ENCODE data around the gene UQCR11.

Gene UQCR11

DNA sequence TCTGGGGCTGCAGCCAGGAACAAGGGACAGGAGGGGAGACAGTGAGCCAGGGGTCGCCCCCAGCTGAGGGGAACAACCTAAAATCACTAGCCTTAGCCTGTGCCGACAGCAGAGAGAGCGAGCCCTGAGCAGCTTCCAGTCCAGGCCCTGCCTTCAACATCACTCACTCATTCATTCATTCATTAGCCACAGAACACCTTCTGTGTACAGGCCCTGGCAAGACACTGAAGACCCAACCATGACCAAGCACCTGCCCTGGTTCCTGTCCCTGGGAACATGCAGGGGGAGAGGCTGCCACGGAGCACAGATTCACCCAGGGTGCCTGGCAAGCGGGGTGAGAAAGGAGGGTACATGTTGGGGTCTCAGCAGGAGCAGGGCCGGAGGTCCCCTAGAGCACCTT is 42.0 kb downstream of the UQCR11 start:
- no peak for DNase-seq

DNA sequence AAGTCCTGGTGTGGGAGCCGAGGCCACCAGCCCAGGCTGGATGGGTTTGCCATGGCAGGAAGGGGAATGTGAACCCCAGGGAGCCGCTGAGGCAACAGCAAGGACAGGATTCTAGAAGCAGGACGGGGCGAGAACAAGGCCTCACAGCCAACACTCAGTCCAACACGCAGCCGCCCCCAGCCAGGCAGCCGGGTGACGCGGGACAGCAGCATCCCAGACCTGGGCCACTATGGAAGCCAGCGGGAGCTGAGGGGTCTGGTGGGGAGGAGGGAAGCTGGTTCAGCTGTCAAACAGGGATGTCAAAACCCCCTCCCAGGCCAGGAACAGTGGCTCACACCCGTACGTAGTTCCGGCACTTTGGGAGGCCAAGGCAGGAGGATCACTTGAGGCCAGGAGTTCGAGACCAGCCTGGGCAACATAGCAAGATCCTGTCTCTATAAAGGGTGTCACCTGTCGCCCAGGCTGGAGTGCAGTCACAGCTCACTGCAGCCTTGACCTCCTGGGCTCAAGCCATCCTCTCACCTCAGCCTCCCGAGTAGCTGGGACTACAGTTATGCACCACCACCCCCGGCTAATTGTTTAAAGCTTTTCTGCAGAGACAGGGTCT is 43.9 kb downstream of the UQCR11 start:
- DNase-seq, result no peak

DNA sequence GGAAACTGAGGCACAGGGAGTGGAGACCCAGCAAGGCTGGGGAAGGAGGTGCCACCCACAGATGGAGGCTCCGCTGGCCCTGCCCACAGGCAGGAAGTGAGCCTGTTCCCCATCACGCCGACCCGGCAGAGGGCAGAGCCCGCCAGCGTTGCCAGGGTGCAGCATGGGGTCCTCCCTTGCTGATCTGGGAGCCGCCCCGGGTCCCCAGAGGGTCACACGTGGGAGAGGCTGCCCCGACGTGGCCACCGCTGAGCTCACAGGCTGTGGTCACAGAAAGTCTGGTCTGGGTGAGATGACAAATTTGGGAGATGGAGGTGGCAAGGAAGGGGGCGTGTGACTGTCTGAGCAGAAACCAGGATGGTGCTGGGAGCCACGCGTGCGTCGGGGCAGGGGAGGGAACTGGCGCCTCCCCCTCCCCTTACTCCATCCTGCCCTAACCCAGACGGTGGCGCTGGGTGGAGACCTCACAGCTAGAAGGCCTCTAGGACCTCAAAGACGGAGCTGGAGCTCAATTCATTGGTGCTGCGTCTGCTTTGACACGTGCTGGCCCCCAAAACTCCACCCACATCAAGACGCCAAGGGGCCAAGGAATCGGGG is 44.9 kb downstream of the UQCR11 start:
- no peak for DNase-seq

DNA sequence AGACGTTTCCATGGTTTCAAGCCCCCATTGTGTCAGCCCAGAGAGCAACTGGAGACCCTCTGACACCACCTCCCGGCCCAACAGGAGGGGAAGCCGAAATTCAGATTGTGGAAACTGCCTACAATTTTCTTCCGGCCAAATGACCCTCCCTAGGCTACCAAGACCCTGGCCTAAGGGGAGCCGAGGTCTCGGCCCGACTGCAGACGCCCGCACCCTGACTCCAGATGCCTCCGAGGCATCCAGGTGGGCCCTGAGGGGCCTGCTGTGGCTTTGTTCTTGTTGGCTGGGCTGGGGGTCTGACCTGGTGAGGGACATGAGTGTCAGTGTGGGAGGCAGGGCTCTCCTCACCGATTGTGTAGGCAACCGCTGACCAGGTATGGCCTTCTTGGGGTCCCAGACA is 46.7 kb downstream of the UQCR11 start:
- no peak for DNase-seq

DNA sequence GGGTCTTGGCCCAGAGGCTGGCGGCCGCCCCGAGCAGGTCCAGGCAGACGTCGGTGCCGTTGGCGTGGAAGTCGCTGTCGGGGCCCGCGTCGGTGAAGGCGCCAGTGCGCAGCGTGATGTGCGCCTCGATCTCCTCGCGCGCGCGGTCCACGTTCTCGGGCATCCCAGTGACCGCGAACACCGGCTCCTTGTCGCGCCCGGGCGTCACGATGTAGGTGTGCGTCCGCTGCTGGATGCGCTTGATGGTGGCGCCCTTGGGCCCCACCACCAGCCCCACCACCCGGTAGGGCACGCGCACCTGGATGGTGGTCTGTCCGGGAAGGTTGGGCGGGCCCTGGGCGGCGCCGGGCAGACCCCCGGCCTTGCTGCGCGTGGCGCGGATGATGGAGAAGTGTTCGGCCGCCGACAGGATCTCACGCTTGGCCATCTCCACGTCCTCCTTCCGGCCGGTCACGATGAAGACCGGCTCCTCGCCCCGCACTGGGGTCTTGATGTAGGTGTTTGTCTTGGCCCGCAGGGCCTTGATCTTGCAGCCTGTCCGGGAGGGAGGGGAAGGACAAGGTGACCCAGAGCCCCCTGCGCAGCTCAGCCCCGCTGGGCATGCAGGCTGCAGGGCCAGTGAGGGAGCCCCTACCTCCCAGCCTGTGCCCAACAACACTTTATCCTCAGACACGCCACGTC is 48.7 kb downstream of the UQCR11 start:
- no peak for DNase-seq

DNA sequence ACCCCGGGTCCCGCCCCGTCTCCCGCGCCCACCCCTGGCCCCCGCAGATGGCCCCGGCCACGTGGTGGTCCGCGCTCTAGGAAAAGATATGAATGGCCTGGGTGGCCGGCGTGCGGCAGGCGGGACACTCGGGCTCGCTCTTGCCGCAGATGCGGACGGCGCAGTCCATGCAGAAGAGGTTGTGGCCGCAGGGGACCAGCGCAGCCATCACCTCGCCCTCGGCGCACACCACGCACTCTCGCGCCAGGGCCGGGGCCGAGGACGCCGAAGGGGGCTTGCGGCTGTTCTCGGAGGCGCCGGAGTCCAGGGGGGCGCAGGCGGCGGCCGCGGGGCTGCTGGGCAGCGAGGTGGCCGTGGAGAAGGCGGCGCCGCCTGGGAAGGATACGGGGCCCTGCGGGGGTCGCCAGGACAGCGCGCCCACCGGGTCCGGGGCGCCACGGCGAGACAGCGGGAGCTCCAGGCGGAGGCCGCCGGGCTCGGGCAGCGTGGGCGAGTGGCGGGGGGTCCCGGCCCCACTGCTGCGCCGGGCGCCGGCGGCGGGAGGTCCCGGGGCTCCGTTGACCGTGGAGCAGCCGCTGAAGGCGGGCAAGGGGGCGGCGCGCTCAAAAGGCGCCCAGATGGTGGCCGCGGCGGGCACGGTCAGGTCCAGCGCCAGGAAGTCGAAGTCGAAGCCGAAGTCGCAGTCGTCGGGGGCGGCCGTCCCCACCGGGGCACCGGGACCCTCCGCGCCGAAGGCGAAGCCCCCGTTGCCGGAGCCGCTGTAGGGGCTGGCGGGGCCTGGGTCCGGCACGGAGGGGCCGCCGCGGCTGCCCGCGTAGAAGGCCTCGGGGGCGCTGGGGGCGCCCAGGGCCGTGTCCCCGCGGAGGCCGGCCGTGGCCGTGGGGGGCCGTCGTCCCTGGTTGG is 49.5 kb downstream of the UQCR11 start:
- no peak for DNase-seq

DNA sequence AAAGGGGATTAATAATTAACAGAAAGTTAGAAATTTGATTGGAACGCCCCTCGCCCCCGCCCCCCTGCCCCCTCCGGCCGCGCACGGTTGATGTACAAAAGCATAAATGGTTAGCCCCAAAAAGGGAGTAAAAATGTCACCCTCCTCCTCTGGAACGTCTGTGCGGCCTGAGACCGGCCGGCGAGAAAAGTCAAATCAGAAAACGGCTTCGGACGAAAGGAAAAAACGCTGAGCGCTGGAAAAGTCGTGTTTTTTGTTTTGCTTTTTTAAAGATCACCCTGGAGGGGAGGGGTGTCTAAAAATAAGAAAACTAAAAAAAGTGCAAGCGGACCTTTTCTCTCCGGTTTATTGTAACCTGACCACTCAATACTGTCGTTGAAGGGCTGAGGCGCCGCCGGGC is 50.3 kb downstream of the UQCR11 start:
- no peak for DNase-seq

DNA sequence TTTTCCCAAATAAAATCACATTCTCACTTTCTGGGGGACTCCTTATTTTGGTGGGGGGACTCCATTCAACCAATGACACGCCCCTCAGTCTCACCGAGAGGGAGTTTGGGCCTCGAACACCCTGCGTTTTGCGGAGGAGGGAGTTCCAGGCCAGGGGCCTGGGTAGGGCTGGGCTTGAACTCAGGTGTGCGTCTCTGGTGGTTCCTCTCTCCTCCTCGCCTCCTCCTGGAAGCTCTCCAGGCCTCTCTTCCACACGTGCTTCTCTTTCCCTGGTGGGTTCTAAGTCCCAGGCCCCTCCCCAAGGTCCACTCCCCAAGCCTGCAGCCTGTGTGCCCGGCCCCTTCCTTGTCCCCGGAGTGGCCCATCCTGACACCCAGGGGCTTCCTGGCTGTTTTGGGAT is 51.8 kb downstream of the UQCR11 start:
- DNase-seq, result no peak

DNA sequence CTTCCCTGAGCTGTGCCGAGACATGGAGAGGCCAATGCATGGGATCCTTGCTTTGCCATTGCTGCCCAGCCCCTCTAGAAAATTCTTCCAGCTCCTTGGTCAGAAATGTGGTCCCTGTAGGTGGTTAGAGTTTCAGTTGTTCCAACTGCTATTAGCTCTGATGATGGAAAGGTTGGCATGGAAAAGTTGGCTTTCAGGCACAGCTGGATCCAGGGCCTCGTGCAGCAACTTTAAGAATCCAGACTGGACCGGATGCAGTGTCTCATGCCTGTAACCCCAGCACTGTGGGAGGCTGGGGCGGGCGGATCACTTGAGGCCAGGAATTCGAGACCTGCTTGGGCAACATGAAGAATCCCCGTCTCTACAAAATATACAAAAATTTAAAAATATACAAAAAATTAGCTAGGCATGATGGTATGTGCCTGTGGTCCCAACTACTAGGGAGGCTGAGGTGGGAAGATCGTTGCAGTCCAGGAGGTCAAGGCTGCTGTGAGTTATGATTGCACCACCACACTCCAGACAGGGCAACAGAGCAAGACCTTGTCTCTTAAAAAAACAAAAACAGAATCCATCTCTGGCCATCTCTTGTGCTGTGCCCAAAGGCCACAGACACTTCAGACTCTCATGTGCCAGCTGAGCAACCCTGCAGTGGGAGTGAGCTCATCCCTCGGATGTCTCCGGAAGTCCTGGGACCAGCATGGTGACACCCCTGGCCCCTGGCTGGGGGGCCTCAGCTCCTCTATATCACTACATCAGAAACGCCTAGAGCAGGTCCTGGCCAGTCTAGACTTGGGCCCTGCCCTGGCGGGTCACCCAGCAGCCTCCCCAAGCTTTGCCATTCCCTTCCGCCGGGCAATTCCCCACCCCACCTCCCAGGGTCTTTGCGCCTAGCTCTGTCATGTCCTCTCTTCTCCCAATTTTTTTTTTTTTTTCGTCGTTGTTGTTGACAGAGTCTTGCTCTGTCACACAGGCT is 53.9 kb downstream of the UQCR11 start:
- no peak for DNase-seq

DNA sequence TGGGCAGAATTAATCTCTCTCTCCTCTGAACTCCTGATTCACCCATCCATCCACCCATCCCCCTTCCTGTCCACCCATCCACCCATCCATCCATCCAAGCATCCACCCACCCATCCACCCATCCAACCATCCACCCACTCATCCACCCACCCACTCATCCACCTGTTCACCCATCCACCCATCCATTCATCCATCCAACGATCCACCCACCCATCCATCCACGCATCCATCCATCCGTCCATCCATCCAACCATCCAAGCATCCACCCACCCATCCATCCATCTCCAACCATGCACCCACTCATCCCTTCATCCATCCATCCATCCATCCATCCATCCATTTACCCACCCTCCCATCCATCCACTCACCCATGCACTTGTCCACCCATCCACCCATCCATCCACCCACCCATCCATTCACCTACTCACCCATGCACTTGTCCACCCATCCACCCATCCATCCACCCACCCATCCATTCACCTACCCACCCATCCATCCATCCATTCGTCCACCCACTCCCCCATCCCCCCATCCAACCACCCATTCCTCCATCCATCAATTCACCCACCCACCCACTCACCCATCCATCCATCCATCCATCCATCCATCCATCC is 55.8 kb downstream of the UQCR11 start:
- no peak for DNase-seq

All from activated effector memory CD4-positive, alpha-beta T cell treated with anti-CD3 and anti-CD28 coated beads, Interleukin-2, amount 50 U/mL, for 16 hours (primary cell).